Trophoblast cell (in vitro differentiated cells and primary cell): ENCODE measurements around the gene SS18L1.

ENCODE experiments used
- DNase-seq, 2 donors: peaks; one replicate each; pipeline ENCODE4 v3.0.0-alpha.2; 2016
- H2AFZ ChIP-seq: 2 replicates; pipeline ENCODE4 v1.6.1; 2013; ENCODE audit warnings: low read length, moderate library complexity, mild to moderate bottlenecking; ENCODE audit not compliant: insufficient read depth, poor library complexity
- H2AK5ac ChIP-seq: 2 replicates; pipeline ENCODE4 v1.6.1; 2013; ENCODE audit warnings: mild to moderate bottlenecking, low read length
- H2BK120ac ChIP-seq: 2 replicates; pipeline ENCODE4 v1.6.1; 2013; ENCODE audit warnings: low read length, mild to moderate bottlenecking, moderate library complexity; ENCODE audit not compliant: insufficient read depth, poor library complexity
- H2BK12ac ChIP-seq: 2 replicates; pipeline ENCODE4 v1.6.1; 2013; ENCODE audit warnings: mild to moderate bottlenecking, low read length, moderate library complexity
- H2BK5ac ChIP-seq: 2 replicates; pipeline ENCODE4 v1.6.1; 2013; ENCODE audit warnings: low read length, low read depth, moderate library complexity, mild to moderate bottlenecking; ENCODE audit not compliant: poor library complexity
- H3K14ac ChIP-seq: 2 replicates; pipeline ENCODE4 v1.6.1; 2013; ENCODE audit warnings: mild to moderate bottlenecking, low read length
- H3K18ac ChIP-seq: 2 replicates; pipeline ENCODE4 v1.6.1; 2013; ENCODE audit warnings: mild to moderate bottlenecking, low read length
- H3K23ac ChIP-seq: 2 replicates; pipeline ENCODE4 v1.6.1; 2013; ENCODE audit warnings: low read length
- H3K27ac ChIP-seq: 2 replicates; pipeline ENCODE4 v1.5.1; 2013; ENCODE audit warnings: low read depth, mild to moderate bottlenecking, inconsistent platforms, low read length, moderate library complexity
- H3K27me3 ChIP-seq: 2 replicates; pipeline ENCODE4 v1.6.1; 2013; ENCODE audit warnings: inconsistent platforms, mild to moderate bottlenecking, low read length, moderate library complexity; ENCODE audit not compliant: insufficient read depth
- H3K36me3 ChIP-seq, 2 experiments: 1 replicate in 1 of 2; 2 replicates in 1 of 2; pipeline ENCODE4 v1.6.1; 2013; ENCODE audit warnings: low read length in 2 of 2, mild to moderate bottlenecking in 2 of 2, moderate library complexity in 1 of 2; ENCODE audit not compliant: insufficient read depth in 2 of 2, control insufficient read depth in 1 of 2
- H3K4ac ChIP-seq: 2 replicates; pipeline ENCODE4 v1.6.1; 2013; ENCODE audit warnings: low read depth, mild to moderate bottlenecking, low read length, moderate library complexity
- H3K4me1 ChIP-seq, 2 experiments: 1 replicate in 1 of 2; 2 replicates in 1 of 2; pipeline ENCODE4 v1.6.1; 2013; ENCODE audit warnings: low read length in 2 of 2, mild to moderate bottlenecking in 2 of 2, moderate library complexity in 1 of 2; ENCODE audit not compliant: insufficient read depth in 2 of 2, control insufficient read depth in 1 of 2
- H3K4me2 ChIP-seq: 2 replicates; pipeline ENCODE4 v1.6.1; 2013; ENCODE audit warnings: inconsistent platforms, mild to moderate bottlenecking, low read length, moderate library complexity
- H3K4me3 ChIP-seq: 2 replicates; pipeline ENCODE4 v1.5.1; 2013; ENCODE audit warnings: mild to moderate bottlenecking, low read depth, low read length, inconsistent platforms
- H3K79me1 ChIP-seq: one replicate; pipeline ENCODE4 v1.6.1; 2013; ENCODE audit warnings: low read length
- H3K79me2 ChIP-seq: 2 replicates; pipeline ENCODE4 v1.6.1; 2013; ENCODE audit warnings: low read length, mild to moderate bottlenecking; ENCODE audit not compliant: control insufficient read depth, insufficient read depth, poor library complexity
- H3K9ac ChIP-seq: 2 replicates; pipeline ENCODE4 v1.6.1; 2013; ENCODE audit warnings: mild to moderate bottlenecking, low read length
- H3K9me3 ChIP-seq: 2 replicates; pipeline ENCODE4 v1.6.1; 2013; ENCODE audit warnings: low read depth, mild to moderate bottlenecking, control low read depth, inconsistent platforms, low read length; ENCODE audit not compliant: insufficient read depth
- H4K12ac ChIP-seq: 2 replicates; pipeline ENCODE4 v1.6.1; 2013; ENCODE audit warnings: low read depth, mild to moderate bottlenecking, low read length, moderate library complexity
- H4K8ac ChIP-seq: 2 replicates; pipeline ENCODE4 v1.6.1; 2013; ENCODE audit warnings: low read depth, mild to moderate bottlenecking, low read length, moderate library complexity
- H4K91ac ChIP-seq: one replicate; pipeline ENCODE4 v1.6.1; 2013; ENCODE audit warnings: low read depth, mild to moderate bottlenecking, low read length, moderate library complexity
- WGBS: extraction: QIAGEN DNeasy Blood & Tissue Kit; methylation state at CpG from one replicate; pipeline ENCODE4 v1.1.7; 2013; ENCODE audit warnings: missing lambda C conversion rate; ENCODE audit not compliant: insufficient read length, insufficient coverage; ENCODE audit errors: extremely low coverage; 5-methylcytosine and 5-hydroxymethylcytosine counted together

The SS18L1 gene

DNA sequence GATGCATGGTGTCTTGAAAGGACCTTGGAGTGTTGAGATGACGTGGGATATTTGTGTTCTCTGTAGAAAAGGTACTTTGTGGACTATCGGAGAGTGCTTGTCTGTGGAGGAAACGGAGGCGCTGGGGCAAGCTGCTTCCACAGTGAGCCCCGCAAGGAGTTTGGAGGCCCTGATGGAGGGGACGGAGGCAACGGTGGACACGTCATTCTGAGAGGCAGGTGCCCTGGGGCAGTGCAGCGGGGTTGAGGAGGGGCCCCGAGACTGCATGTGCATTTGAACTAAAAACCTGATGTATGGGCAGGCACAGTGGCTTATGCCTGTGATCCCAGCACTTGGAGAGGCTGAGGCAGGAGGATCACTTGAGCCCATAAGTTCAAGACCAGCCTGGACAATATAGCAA lies 52.2 kb downstream of the SS18L1 start:
- H3K9ac ChIP-seq = no peak overlapping the region
- H3K4me1 ChIP-seq = no peaks in the 10 kb centered on the region
- no peak overlapping the region for H2BK120ac ChIP-seq
- H3K18ac ChIP-seq = no peak overlapping the region
- no peak overlapping the region for H3K4me2 ChIP-seq
- H3K9me3 ChIP-seq = peaks cover 2% of the 10 kb centered on the region
- H3K4ac ChIP-seq = no peak overlapping the region
- no peak for DNase-seq
- no peaks in the 10 kb centered on the region for H3K27me3 ChIP-seq
- no peak overlapping the region for H3K27ac ChIP-seq
- no peak overlapping the region for H4K91ac ChIP-seq
- H3K79me2 ChIP-seq = no peaks in the 10 kb centered on the region
- H4K8ac ChIP-seq = no peak overlapping the region
- no peak overlapping the region for H3K4me3 ChIP-seq
- H4K12ac ChIP-seq = no peak overlapping the region
- no CpG with 5 or more reads among the region's 10 CpGs for WGBS
- no peak overlapping the region for H2BK5ac ChIP-seq
- H3K36me3 ChIP-seq = peaks cover 40 to 44% of the 10 kb centered on the region in 2 experiments
- H3K79me1 ChIP-seq = no peaks in the 10 kb centered on the region
- no peak overlapping the region for H3K23ac ChIP-seq
- no peak overlapping the region for H2AFZ ChIP-seq
- no peak overlapping the region for H2BK12ac ChIP-seq
- no peak overlapping the region for H2AK5ac ChIP-seq
- H3K14ac ChIP-seq = no peak overlapping the region

DNA sequence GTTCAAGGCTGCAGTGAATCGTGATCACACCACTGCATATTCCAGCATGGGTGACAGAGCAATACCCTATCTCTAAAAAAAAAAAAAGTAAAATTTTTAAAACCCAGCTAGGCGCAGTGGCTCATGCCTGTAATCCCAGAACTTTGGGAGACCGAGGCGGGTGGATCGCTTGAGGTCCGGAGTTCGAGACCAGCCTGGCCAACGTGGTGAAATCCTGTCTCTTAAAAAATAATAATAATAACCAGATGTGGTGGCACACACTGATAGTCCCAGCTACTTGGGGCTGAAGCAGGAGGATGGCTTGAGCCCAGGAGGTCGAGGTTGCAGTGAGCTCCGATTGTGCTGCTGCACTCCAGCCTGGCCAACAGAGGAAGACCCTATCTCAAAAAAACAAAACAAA lies 52.7 kb downstream of the SS18L1 start:
- Histone ChIP-seq H3K9me3 (peaks cover 2% of the 10 kb centered on the region), H2AFZ (no peak overlapping the region), H3K27ac (no peak overlapping the region), H3K4me2 (no peak overlapping the region), H3K36me3 (peaks cover 41 to 47% of the 10 kb centered on the region in 2 experiments), H3K4me3 (no peak overlapping the region), H3K14ac (no peak overlapping the region), H3K4ac (no peak overlapping the region), H2AK5ac (no peak overlapping the region), H4K91ac (no peak overlapping the region), H3K79me1 (no peaks in the 10 kb centered on the region), H3K79me2 (no peaks in the 10 kb centered on the region), H3K27me3 (no peaks in the 10 kb centered on the region), H3K23ac (no peak overlapping the region), H4K12ac (no peak overlapping the region), H2BK12ac (no peak overlapping the region), H3K9ac (no peak overlapping the region), H3K18ac (no peak overlapping the region), H2BK5ac (no peak overlapping the region), H3K4me1 (no peaks in the 10 kb centered on the region), H2BK120ac (no peak overlapping the region), H4K8ac (no peak overlapping the region)
- WGBS = no CpG with 5 or more reads among the region's 10 CpGs
- DNase-seq = no peak

DNA sequence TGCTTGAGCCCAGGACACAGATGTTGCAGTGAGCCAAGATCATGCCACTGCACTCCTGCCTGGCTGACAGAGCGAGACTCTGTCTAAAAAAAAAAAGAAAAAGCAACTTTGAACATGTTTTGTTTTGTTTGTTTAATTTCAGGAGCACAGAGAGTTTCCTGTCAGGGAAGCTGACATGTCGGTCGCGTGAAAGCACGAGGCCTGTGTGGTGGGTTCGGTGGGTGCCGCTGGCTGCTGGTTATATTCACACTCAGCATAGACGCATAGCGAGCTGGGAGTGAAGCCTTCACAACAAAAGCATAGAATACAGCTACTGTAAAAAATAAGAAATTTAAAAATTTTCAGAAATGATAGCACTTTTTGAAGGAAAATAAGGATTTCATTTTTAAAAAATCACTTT lies 53.7 kb downstream of the SS18L1 start:
- H3K27ac ChIP-seq = no peak overlapping the region

DNA sequence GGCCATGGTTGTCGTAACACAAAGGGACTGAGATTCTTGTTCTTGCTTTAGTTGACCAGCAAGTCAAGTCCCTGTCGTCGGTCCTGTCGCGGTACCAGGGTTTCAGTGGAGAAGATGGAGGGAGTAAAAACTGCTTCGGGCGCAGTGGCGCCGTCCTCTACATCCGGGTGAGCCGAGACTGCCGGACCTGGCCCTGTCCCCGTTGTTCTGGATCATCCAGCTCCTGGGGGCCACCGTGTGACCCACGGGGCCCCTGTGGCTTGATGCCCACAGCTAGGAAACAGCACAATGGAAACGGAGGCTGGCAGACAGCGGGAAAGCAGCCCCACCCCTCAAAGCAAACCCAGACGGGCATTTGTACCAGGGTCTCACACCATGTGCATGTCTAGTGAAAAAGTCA lies 54.2 kb downstream of the SS18L1 start:
- Histone ChIP-seq H3K36me3 (peaks cover 49 to 59% of the 10 kb centered on the region in 2 experiments), H3K4me3 (no peak overlapping the region), H3K9ac (no peak overlapping the region), H3K79me2 (no peaks in the 10 kb centered on the region), H4K8ac (no peak overlapping the region), H2AFZ (no peak overlapping the region), H4K91ac (no peak overlapping the region), H3K18ac (no peak overlapping the region), H3K79me1 (no peaks in the 10 kb centered on the region), H3K27ac (no peak overlapping the region), H4K12ac (no peak overlapping the region), H2BK12ac (no peak overlapping the region), H2AK5ac (no peak overlapping the region), H3K4me1 (no peaks in the 10 kb centered on the region), H3K14ac (no peak overlapping the region), H2BK120ac (no peak overlapping the region), H3K23ac (no peak overlapping the region), H3K4ac (no peak overlapping the region), H2BK5ac (no peak overlapping the region), H3K27me3 (no peaks in the 10 kb centered on the region), H3K4me2 (no peak overlapping the region), H3K9me3 (peaks cover 2% of the 10 kb centered on the region)
- WGBS = no CpG with 5 or more reads among the region's 18 CpGs
- no peak for DNase-seq

More for the DNA sequence above, 53.7 kb downstream of the SS18L1 start:
- Histone ChIP-seq H4K8ac (no peak overlapping the region), H3K79me2 (no peaks in the 10 kb centered on the region), H3K79me1 (no peaks in the 10 kb centered on the region), H3K36me3 (peaks cover 47 to 57% of the 10 kb centered on the region in 2 experiments), H3K4me3 (no peak overlapping the region), H3K4me2 (no peak overlapping the region), H3K27me3 (no peaks in the 10 kb centered on the region), H4K12ac (no peak overlapping the region), H3K14ac (no peak overlapping the region), H3K4ac (no peak overlapping the region), H3K23ac (no peak overlapping the region), H3K4me1 (no peaks in the 10 kb centered on the region), H2AK5ac (no peak overlapping the region), H3K18ac (no peak overlapping the region), H2AFZ (no peak overlapping the region), H2BK120ac (no peak overlapping the region), H3K9me3 (peaks cover 2% of the 10 kb centered on the region), H3K9ac (no peak overlapping the region), H2BK12ac (no peak overlapping the region), H4K91ac (no peak overlapping the region), H2BK5ac (no peak overlapping the region)
- DNase-seq = no peak
- no CpG with 5 or more reads among the region's 9 CpGs for WGBS
